Hepatocyte (in vitro differentiated cells): ENCODE data around the gene OSCP1.

ENCODE experiments used
- EZH2 ChIP-seq: fragments of 200-600 bp; sonication (generic); IDR thresholded peaks from 2 replicates; pipeline ENCODE4 v1.6.1; 2016; ENCODE audit warnings: antibody characterized with exemption, mild to moderate bottlenecking, borderline replicate concordance
- EZH2phosphoT487 ChIP-seq: fragments of 200-600 bp; sonication (generic); IDR thresholded peaks from one replicate; pipeline ENCODE4 v1.6.1; 2018; ENCODE audit warnings: antibody characterized with exemption, mild to moderate bottlenecking, low read depth, moderate library complexity; ENCODE audit not compliant: unreplicated experiment, severe bottlenecking
- TF ChIP-seq, protein P1 (sequence below): fragments of 200-600 bp; sonication (generic); IDR thresholded peaks from 2 replicates; pipeline ENCODE4 v1.5.1; 2016; ENCODE audit warnings: antibody characterized with exemption, mild to moderate bottlenecking; ENCODE audit not compliant: poor library complexity

DNA sequence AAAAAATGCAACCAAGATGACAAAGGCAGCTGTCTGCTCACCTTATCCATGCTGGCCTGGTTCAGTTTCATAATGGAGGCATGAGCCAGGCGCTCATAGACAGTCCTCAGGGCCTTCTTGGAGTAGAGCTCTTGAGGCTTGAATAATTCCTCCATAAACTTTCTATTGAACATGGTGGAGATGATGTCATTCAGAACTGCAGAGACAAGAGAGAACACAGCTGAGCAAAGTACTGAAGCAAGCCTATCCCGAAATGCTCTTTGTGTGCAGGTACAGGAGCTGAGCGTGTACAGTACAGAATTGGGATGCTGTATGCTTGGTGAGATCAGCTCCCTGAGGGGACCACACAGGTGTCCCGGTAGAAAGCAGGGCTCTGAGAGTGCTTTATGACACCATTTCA is 11.5 kb downstream of the OSCP1 start:
- TF ChIP-seq, protein P1, sequence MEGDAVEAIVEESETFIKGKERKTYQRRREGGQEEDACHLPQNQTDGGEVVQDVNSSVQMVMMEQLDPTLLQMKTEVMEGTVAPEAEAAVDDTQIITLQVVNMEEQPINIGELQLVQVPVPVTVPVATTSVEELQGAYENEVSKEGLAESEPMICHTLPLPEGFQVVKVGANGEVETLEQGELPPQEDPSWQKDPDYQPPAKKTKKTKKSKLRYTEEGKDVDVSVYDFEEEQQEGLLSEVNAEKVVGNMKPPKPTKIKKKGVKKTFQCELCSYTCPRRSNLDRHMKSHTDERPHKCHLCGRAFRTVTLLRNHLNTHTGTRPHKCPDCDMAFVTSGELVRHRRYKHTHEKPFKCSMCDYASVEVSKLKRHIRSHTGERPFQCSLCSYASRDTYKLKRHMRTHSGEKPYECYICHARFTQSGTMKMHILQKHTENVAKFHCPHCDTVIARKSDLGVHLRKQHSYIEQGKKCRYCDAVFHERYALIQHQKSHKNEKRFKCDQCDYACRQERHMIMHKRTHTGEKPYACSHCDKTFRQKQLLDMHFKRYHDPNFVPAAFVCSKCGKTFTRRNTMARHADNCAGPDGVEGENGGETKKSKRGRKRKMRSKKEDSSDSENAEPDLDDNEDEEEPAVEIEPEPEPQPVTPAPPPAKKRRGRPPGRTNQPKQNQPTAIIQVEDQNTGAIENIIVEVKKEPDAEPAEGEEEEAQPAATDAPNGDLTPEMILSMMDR = no peak
- no peak for TF ChIP-seq EZH2
- TF ChIP-seq EZH2phosphoT487 = no peak
